Activated naive CD8-positive, alpha-beta T cell treated with anti-CD3 and anti-CD28 coated beads, Interleukin-2, amount 10 ng/mL, durations not matched to agents 7 days and 5 days (primary cell): ENCODE results near the gene DARS2. TPM values are rescaled to one million over a fixed set of nuclear protein-coding genes. Genes with fewer than 3 reads are reported as not detected.
"Not testable (repeated sequence)": the region's sequence is repeated elsewhere in the genome, so short reads cannot be mapped to it uniquely, and the experiment has no call there.

Experiments
- ATAC-seq: fragments of 150-1000 bp; cut with Tn5 transposase; one replicate; pipeline ENCODE4 v1.10.0; 2021; ENCODE audit warnings: low read depth, moderate library complexity
- POLR2A ChIA-PET: fragments of 350-600 bp; sonication (Branson Sonifier 250); formaldehyde crosslinking; loops from one replicate; lab custom pipeline; 2021; ENCODE audit warnings: antibody characterized with exemption; lab: Charles Lee
- DNase-seq: peaks from one replicate; pipeline ENCODE4 v3.0.0; 2021
- H3K27ac Mint-ChIP-seq: one replicate; pipeline ENCODE4 v1.8.0; 2022; ENCODE audit warnings: mild to moderate bottlenecking, mixed read lengths
- H3K27me3 Mint-ChIP-seq: one replicate; pipeline ENCODE4 v1.8.0; 2022; ENCODE audit warnings: mild to moderate bottlenecking, moderate library complexity, mixed read lengths
- H3K36me3 Mint-ChIP-seq: one replicate; pipeline ENCODE4 v1.8.0; 2021; ENCODE audit warnings: mild to moderate bottlenecking, mixed read lengths
- H3K4me1 Mint-ChIP-seq: one replicate; pipeline ENCODE4 v1.8.0; 2021; ENCODE audit warnings: mixed read lengths
- H3K4me3 Mint-ChIP-seq: one replicate; pipeline ENCODE4 v1.8.0; 2022; ENCODE audit warnings: mild to moderate bottlenecking, moderate library complexity, mixed read lengths
- H3K9me3 Mint-ChIP-seq: one replicate; pipeline ENCODE4 v1.8.0; 2021; ENCODE audit warnings: mixed read lengths
- total RNA-seq, 2 experiments: library from RNA; stranded (reverse); gene quantifications; one replicate each; pipeline ENCODE4 v1.2.3, GENCODE V29; 2021

The DARS2 gene
- total RNA-seq, 2 experiments from 2014 or later, result 21.6 to 22.5 TPM

GRCh38 chr1:173832748-173833147 lies 8.3 kb downstream of the DARS2 start:
- DNase-seq (no peak), ATAC-seq (no peak)
- no peaks in the 10 kb centered on the region for H3K27me3 Mint-ChIP-seq
- H3K36me3 Mint-ChIP-seq, result peaks cover 22% of the 10 kb centered on the region
- POLR2A ChIA-PET, result no interaction called here
- no peak overlapping the region for H3K27ac Mint-ChIP-seq
- H3K4me1 Mint-ChIP-seq, result peaks cover 4% of the 10 kb centered on the region
- H3K4me3 Mint-ChIP-seq, result no peak overlapping the region
- no peaks in the 10 kb centered on the region for H3K9me3 Mint-ChIP-seq

GRCh38 chr1:173852105-173852504 lies 27.6 kb downstream of the DARS2 start:
- no peak for ATAC-seq
- POLR2A ChIA-PET, result interaction anchor here (1.5 kb wide), 1 partner anchor 16 kb away, joined by 5 read pairs; the partner anchor contains the start of genes GAS5 and ZBTB37
- no peak for DNase-seq
- Mint-ChIP-seq H3K4me1 (peaks cover 3% of the 10 kb centered on the region), H3K27ac (no peak overlapping the region), H3K9me3 (no peaks in the 10 kb centered on the region), H3K4me3 (no peak overlapping the region), H3K36me3 (peaks cover 18% of the 10 kb centered on the region), H3K27me3 (no peaks in the 10 kb centered on the region)

DNA sequence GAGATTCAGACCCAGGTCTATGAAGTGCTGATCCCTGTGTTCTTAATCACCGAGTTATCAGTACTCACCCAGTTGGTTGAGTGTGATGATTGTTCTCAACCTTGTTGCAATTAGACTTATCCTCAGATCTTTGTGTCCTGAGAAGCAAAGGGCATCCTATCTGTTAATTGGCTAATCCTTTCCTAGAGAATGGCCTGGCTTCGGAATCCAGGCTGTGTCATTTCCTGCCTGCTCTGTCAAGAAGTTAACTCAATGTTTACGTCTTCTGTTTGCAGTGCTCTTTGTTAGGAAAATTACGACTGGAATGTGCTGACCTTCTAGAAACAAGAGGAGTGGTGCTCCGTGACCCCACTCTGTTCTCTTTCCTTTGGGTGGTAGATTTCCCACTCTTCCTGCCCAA lies 28.6 kb downstream of the DARS2 start:
- H3K4me1 Mint-ChIP-seq, result peaks cover 3% of the 10 kb centered on the region
- H3K36me3 Mint-ChIP-seq, result peaks cover 16% of the 10 kb centered on the region
- no peak overlapping the region for H3K4me3 Mint-ChIP-seq
- no peaks in the 10 kb centered on the region for H3K9me3 Mint-ChIP-seq
- ATAC-seq (no peak), DNase-seq (no peak)
- no peaks in the 10 kb centered on the region for H3K27me3 Mint-ChIP-seq
- POLR2A ChIA-PET, result no interaction called here
- no peak overlapping the region for H3K27ac Mint-ChIP-seq

- Mint-ChIP-seq H3K27ac (peak overlapping the region; percentile 57), H3K4me1 (peaks cover 4% of the 10 kb centered on the region), H3K36me3 (peaks cover 19% of the 10 kb centered on the region), H3K27me3 (no peaks in the 10 kb centered on the region), H3K9me3 (no peaks in the 10 kb centered on the region), H3K4me3 (no peak overlapping the region)
- ATAC-seq (no peak), DNase-seq (no peak)
- POLR2A ChIA-PET, result no interaction called here
Measured at GRCh38 chr1:173856014-173856413, 31.5 kb downstream of the DARS2 start.

DNA sequence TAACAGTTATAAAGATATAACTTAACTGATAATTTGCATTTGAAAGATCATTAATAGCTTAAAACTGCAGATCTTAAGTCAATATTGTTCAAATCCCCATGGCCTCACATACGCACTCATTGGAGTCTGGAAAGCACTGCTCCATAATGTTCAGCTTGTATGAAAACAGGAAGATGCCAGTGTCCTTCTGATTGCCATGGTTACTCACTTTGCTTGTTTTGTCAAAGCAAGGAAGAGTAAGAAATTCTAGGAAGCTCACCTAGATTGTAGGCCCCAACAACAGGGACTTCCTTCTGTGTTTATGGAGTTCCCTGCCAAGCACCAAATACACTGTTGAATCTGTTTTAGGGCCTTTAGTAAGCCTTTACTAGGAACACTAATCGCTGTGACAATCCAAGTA lies 32.4 kb downstream of the DARS2 start:
- DNase-seq (no peak), ATAC-seq (no peak)
- H3K9me3 Mint-ChIP-seq, result no peaks in the 10 kb centered on the region
- H3K4me3 Mint-ChIP-seq, result no peak overlapping the region
- H3K4me1 Mint-ChIP-seq, result peaks cover 4% of the 10 kb centered on the region
- POLR2A ChIA-PET, result no interaction called here
- peaks cover 19% of the 10 kb centered on the region for H3K36me3 Mint-ChIP-seq
- no peak overlapping the region for H3K27ac Mint-ChIP-seq
- H3K27me3 Mint-ChIP-seq, result no peaks in the 10 kb centered on the region

- Mint-ChIP-seq H3K36me3 (peaks cover 19% of the 10 kb centered on the region), H3K27ac (peak overlapping the region; percentile 37), H3K9me3 (no peaks in the 10 kb centered on the region), H3K4me3 (no peak overlapping the region), H3K27me3 (no peaks in the 10 kb centered on the region), H3K4me1 (peaks cover 6% of the 10 kb centered on the region)
- no peak for ATAC-seq
- POLR2A ChIA-PET, result no interaction called here
- DNase-seq, result no peak
Measured at GRCh38 chr1:173857363-173857917, 33.0 kb downstream of the DARS2 start.

- DNase-seq, H3K9me3 Mint-ChIP-seq, ATAC-seq, H3K27me3 Mint-ChIP-seq, POLR2A ChIA-PET, H3K4me3 Mint-ChIP-seq, H3K27ac Mint-ChIP-seq: not testable (repeated sequence)
- peaks cover 25% of the 10 kb centered on the region for H3K36me3 Mint-ChIP-seq
- H3K4me1 Mint-ChIP-seq, result peaks cover 20% of the 10 kb centered on the region
Measured at GRCh38 chr1:173859547-173859946, 35.1 kb downstream of the DARS2 start.

DNA sequence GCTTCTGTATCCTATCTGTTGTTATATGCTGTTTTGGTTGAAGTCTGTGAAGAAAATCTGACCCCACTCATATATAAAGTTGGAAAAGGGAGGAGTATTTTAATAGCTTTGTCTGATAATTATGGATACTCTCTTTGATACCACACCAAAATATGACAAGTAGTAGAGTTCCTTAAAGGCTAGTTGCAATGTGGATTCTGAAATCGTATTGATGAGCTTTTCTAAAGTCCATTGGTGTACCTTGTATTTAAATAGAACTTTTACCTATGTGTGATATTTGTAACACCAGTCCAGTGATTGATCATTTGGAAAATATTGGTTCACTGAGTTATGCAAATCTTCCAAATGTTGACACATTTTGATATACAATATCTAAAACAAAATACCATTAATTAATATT lies 35.6 kb downstream of the DARS2 start:
- no peak for ATAC-seq
- POLR2A ChIA-PET, result no interaction called here
- Mint-ChIP-seq H3K4me3 (no peak overlapping the region), H3K4me1 (peaks cover 23% of the 10 kb centered on the region), H3K27me3 (no peaks in the 10 kb centered on the region), H3K9me3 (no peaks in the 10 kb centered on the region), H3K27ac (no peak overlapping the region), H3K36me3 (peaks cover 25% of the 10 kb centered on the region)
- no peak for DNase-seq

DNA sequence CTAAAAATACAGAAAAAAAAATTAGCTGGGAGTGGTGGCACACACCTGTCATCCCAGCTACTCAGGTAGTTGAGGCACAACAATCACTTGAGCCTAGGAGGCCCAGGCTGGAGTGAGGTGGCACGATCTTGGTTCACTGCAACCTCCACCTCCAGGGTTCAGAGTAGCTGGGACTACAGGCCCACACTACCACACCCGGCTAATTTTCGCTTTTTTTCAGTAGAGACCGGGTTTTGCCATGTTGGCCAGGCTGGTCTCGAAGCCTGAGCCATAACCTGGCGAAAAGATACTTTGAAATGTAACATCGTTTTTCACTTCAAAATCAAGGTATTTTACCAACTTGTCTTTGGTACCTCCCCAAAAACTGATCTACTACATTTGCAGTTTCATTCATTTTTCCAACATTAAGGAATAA lies 37.3 kb downstream of the DARS2 start:
- H3K27ac Mint-ChIP-seq, result peak overlapping the region; percentile 1
- no peaks in the 10 kb centered on the region for H3K9me3 Mint-ChIP-seq
- ATAC-seq (no peak), DNase-seq (no peak)
- H3K4me1 Mint-ChIP-seq, result peaks cover 38% of the 10 kb centered on the region
- H3K36me3 Mint-ChIP-seq, result peaks cover 34% of the 10 kb centered on the region
- POLR2A ChIA-PET, result interaction anchor here (0.6 to 0.7 kb wide), 2 partner anchors 293 to 333 kb away, joined by 3 to 5 read pairs; no protein-coding TSS in a partner anchor
- H3K27me3 Mint-ChIP-seq, result no peaks in the 10 kb centered on the region
- H3K4me3 Mint-ChIP-seq, result no peak overlapping the region

DNA sequence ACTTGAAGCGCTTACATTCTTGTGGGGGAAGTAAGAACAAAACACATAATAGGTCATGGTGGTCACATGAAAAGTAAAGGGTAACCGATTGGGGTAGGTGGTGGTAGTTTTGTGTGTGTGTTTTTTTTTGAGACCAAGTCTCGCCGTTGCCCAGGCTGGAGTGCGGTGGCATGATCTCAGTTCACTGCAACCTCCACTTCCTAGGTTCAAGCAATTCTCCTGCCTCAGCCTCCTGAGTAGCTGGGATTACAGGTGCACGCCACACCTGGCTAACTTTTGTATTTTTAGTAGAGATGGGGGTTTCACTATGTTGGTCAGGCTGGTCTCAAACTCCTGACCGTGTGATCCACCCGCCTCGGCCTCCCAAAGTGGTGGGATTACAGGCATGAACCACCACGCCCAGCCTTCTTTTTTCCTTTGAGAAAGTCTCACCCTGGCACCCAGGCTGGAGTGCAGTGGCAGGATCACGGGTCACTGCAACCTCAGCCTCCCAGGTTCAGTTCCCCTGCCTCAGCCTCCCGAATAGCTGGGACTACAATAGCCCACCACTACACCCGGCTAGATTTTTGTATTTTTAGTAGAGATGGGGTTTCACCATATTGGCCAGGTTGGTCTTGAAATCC lies 37.8 kb downstream of the DARS2 start:
- Mint-ChIP-seq H3K36me3 (peaks cover 39% of the 10 kb centered on the region), H3K4me1 (peaks cover 40% of the 10 kb centered on the region), H3K4me3 (peak overlapping the region; percentile 40), H3K27ac (peak overlapping the region; percentile 21)
- H3K9me3 Mint-ChIP-seq, DNase-seq, ATAC-seq, H3K27me3 Mint-ChIP-seq: not testable (repeated sequence)
- POLR2A ChIA-PET, result interaction anchor here (0.7 kb wide), 1 partner anchor 292 kb away, joined by 3 read pairs; no protein-coding TSS in a partner anchor

GRCh38 chr1:173862769-173863223 lies 38.3 kb downstream of the DARS2 start:
- POLR2A ChIA-PET, result no interaction called here
- no peak for DNase-seq
- H3K27me3 Mint-ChIP-seq, result no peaks in the 10 kb centered on the region

GRCh38 chr1:173863224-173864161 lies 39.0 kb downstream of the DARS2 start:
- Mint-ChIP-seq H3K9me3 (no peaks in the 10 kb centered on the region), H3K27me3 (no peaks in the 10 kb centered on the region), H3K36me3 (peaks cover 39% of the 10 kb centered on the region), H3K4me3 (peak overlapping the region; percentile 97), H3K27ac (peak overlapping the region; percentile 65), H3K4me1 (peaks cover 40% of the 10 kb centered on the region)
- ATAC-seq (no peak), DNase-seq (no peak)
- POLR2A ChIA-PET, result no interaction called here

More at GRCh38 chr1:173862769-173863223, 38.3 kb downstream of the DARS2 start:
- H3K4me3 Mint-ChIP-seq, result peak overlapping the region; percentile 40
- peak overlapping the region; percentile 21 for H3K27ac Mint-ChIP-seq
- H3K4me1 Mint-ChIP-seq, result peaks cover 40% of the 10 kb centered on the region
- no peaks in the 10 kb centered on the region for H3K9me3 Mint-ChIP-seq
- H3K36me3 Mint-ChIP-seq, result peaks cover 39% of the 10 kb centered on the region
- ATAC-seq, result no peak

DNA sequence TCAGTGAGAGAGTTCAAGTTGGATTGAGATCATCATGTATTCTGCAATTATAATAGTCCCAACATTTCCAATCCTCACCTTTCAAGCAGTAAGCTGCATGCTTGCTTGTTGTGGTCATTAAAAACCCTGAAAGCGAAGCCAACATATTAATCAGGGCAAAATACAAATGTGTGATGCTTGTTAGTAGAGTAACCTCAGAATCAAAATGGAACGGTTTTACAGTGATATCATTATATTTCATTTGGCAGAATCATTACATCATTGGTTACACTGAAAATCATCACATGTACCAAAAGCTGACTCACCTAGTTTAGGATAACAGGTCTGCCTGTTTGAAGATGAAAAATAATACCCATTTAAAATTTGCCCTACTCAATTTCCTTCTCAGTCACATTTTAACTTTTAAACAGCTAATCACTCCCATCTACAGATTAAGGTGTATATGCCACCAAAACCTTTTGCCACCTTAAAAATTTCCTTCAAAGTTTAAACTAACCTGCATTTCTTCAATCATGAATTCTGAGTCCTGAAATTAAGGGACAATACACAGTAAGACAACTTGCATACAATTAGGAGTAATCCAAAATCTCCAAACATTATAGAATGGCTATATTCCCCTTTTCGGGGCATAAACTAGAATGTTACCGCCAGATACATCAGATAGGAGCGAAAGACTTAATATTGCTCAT lies 39.9 kb downstream of the DARS2 start:
- Mint-ChIP-seq H3K36me3 (peaks cover 39% of the 10 kb centered on the region), H3K4me1 (peaks cover 42% of the 10 kb centered on the region), H3K4me3 (peak overlapping the region; percentile 97), H3K27ac (peak overlapping the region; percentile 65), H3K9me3 (no peaks in the 10 kb centered on the region), H3K27me3 (no peaks in the 10 kb centered on the region)
- POLR2A ChIA-PET, result interaction anchor here (0.6 to 2.6 kb wide), 3 partner anchors 26 to 97 kb away, joined by 3 to 10 read pairs (median 3); partner anchors contain the start of genes CENPL and DARS2
- DNase-seq, result no peak
- ATAC-seq, result no peak
